Measurements from ENCODE around the gene LYST.

LYST gene

GRCh38 chr1:235646463-235646862 is 220.2 kb downstream of the LYST start:
- DNase-seq (ENCODE audit: low spot score): no peak
- no peak for TF ChIP-seq CTCF (IDR thresholded peaks at IDR 0.05; ENCODE audit: extremely low read depth, insufficient read depth, missing control alignments)
- in situ Hi-C loops (cut with MboI; ENCODE audit: low pct_unique_long_range_greater_than_20kb, low sequenced_read_pairs, unreplicated experiment): no loop called here

GRCh38 chr1:235644693-235645305 is 221.9 kb downstream of the LYST start:
- DNase-seq (ENCODE audit: low spot score): no peak
- in situ Hi-C loops (cut with MboI; ENCODE audit: low pct_unique_long_range_greater_than_20kb, low sequenced_read_pairs, unreplicated experiment): no loop called here
- no peak for TF ChIP-seq CTCF (IDR thresholded peaks at IDR 0.05; ENCODE audit: extremely low read depth, insufficient read depth, missing control alignments)

- TF ChIP-seq CTCF (IDR thresholded peaks at IDR 0.05; ENCODE audit: extremely low read depth, insufficient read depth, missing control alignments): no peak
These were observed 222.6 kb downstream of the LYST start for GRCh38 chr1:235643837-235644692.

GRCh38 chr1:235642943-235643371 is 223.7 kb downstream of the LYST start:
- no peak for DNase-seq (ENCODE audit: low spot score)
- in situ Hi-C loops (cut with MboI; ENCODE audit: low pct_unique_long_range_greater_than_20kb, low sequenced_read_pairs, unreplicated experiment): no loop called here
- TF ChIP-seq CTCF (IDR thresholded peaks at IDR 0.05; ENCODE audit: extremely low read depth, insufficient read depth, missing control alignments): no peak

More at GRCh38 chr1:235643837-235644692, 222.6 kb downstream of the LYST start:
- in situ Hi-C loops (cut with MboI; ENCODE audit: low pct_unique_long_range_greater_than_20kb, low sequenced_read_pairs, unreplicated experiment): no loop called here
- DNase-seq (ENCODE audit: low spot score): no peak

- TF ChIP-seq CTCF (IDR thresholded peaks at IDR 0.05; ENCODE audit: extremely low read depth, insufficient read depth, missing control alignments): no peak
- in situ Hi-C loops (cut with MboI; ENCODE audit: low pct_unique_long_range_greater_than_20kb, low sequenced_read_pairs, unreplicated experiment): no loop called here
- peak; percentile 69 for DNase-seq (ENCODE audit: low spot score)
These were observed 224.4 kb downstream of the LYST start for GRCh38 chr1:235642011-235642942.

GRCh38 chr1:235640580-235640979 is 226.1 kb downstream of the LYST start:
- in situ Hi-C loops (cut with MboI; ENCODE audit: low pct_unique_long_range_greater_than_20kb, low sequenced_read_pairs, unreplicated experiment): no loop called here
- no peak for DNase-seq (ENCODE audit: low spot score)
- no peak for TF ChIP-seq CTCF (IDR thresholded peaks at IDR 0.05; ENCODE audit: extremely low read depth, insufficient read depth, missing control alignments)
